ENCODE data around the gene PCDHGA11. TPM values are rescaled to one million over a fixed set of nuclear protein-coding genes. Genes with fewer than 3 reads are reported as not detected.
"Not testable (repeated sequence)": the region's sequence is repeated elsewhere in the genome, so short reads cannot be mapped to it uniquely, and the experiment has no call there.

The PCDHGA11 gene
- total RNA-seq, 1 experiment from 2014 or later = 0.66 TPM

- no peak for DNase-seq (ENCODE audit: low spot score)
These were observed 10.4 kb downstream of the PCDHGA11 start for GRCh38 chr5:141431286-141431685.

DNA sequence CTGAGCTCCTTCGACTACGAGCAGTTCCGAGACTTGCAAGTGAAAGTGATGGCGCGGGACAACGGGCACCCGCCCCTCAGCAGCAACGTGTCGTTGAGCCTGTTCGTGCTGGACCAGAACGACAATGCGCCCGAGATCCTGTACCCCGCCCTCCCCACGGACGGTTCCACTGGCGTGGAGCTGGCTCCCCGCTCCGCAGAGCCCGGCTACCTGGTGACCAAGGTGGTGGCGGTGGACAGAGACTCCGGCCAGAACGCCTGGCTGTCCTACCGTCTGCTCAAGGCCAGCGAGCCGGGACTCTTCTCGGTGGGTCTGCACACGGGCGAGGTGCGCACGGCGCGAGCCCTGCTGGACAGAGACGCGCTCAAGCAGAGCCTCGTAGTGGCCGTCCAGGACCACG is 11.5 kb downstream of the PCDHGA11 start:
- not testable (repeated sequence) for DNase-seq (ENCODE audit: low spot score)

GRCh38 chr5:141432726-141433125 is 11.9 kb downstream of the PCDHGA11 start:
- not testable (repeated sequence) for DNase-seq (ENCODE audit: low spot score)

- no peak for DNase-seq (ENCODE audit: low spot score)
These were observed 13.2 kb downstream of the PCDHGA11 start for GRCh38 chr5:141434006-141434405.

DNA sequence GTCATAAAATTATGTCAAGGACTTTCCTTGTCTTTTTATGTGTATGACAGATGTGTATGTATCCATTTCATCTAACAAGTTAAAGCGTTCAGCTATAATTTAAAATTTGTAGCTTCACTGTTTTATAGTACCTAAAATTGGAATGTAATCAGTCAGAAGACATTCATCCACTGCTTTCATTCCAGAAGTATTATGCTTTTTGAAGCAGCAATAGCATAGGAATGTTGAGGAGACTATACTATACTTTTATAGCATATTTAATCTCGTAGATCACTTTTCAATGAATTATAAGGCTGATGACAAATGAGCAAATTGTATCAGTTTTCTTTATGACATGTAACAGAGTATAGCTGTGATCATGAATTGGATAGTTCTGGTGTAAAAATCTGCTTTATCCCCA is 16.4 kb downstream of the PCDHGA11 start:
- no peak for DNase-seq (ENCODE audit: low spot score)

DNA sequence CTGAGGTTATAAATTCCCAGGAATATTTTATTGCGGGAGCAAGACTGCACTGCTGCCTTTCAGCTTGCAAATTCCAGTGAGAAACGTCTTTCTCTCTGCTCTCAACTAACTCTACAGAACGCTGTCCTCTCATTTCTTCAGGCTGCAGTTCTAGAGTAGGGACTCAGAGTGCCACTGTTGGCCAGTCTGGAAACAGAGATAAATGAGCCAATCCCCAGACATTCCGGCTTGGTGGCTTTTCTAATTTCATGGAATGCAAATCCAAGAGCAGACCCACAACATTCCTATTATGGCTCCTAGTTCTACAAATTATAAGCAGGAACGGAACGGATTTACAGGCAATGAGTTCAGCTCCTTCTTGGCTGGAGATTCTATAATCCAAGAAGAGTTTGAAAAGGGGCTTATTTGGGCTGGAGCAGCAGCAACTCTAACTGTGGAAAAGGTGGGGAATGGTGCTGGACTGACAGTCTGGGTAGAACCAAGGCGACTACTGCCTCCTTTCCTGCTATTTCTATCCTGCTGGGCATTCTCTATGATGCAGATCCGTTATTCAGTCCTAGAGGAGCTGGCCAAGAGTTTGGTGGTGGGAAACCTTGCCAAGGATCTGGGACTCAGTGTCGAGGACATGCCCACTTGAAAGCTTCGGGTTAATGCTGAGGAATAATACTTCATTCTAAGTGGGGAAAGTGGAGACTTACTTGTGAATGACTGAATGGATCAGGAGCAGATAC is 18.7 kb downstream of the PCDHGA11 start:
- no peak for DNase-seq (ENCODE audit: low spot score)

DNA sequence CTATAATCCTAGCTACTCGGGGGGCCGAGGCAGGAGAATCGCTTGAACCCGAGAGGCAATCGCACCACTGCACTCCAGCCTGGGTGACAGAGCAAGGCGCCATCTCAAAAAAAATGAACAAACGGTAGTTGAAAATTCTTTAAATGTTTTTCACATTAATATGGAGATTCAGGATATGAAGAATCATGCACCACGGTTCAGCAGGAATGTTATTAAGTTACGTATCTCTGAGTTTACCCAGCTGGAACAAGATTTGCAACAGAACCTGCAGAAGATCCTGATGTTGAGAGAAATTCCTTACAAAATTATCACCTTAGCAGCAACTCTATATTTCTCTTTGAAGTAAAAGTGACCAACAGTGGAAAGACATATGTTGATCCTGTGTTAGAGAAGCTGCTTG is 19.5 kb downstream of the PCDHGA11 start:
- DNase-seq (ENCODE audit: low spot score) = no peak

DNA sequence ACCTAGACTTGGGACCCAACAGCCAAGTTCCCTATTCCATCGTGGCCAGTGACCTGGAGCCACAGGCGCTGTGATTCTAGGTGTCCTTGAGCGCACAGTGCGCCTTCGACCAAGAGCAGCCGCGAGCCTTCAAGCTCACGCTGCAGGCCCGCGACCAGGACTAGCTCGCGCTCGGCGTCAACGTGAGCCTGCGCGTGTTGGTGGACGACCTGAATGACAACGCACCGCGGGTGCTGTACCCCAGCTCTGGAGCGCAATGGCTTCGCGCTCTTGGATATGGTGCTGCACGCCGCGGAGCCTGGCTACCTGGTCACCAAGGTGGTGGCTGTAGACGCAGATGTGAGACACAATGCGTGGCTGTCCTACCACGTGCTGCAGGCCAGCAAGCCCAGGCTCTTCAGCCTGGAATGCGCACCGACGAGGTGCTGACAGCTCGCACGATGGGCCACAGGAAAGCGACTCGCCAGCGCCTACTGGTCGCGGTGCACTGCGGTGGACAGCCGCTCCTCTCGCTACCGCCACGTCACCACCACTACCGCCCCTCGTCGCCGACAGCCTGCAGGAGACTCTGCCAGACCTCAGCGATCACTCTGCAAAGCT is 20.8 kb downstream of the PCDHGA11 start:
- DNase-seq (ENCODE audit: low spot score) = no peak

GRCh38 chr5:141465351-141465750 is 44.5 kb downstream of the PCDHGA11 start:
- no peak for DNase-seq (ENCODE audit: low spot score)

Other genes with a start within 250 kb of the PCDHGA11 start
- 5.1 and 6.9 TPM in 2 replicates for gene PCDHB7, start 248.4 kb upstream of the PCDHGA11 start, total RNA-seq (2014; rRNA removed; shearing (Covaris generic))
- 12.4 and 12.7 TPM in 2 replicates for gene PCDHB8, start 243.3 kb upstream of the PCDHGA11 start, total RNA-seq (2014; rRNA removed; shearing (Covaris generic))
- 3.3 and 3.7 TPM in 2 replicates for gene PCDHB16, start 238.7 kb upstream of the PCDHGA11 start, total RNA-seq (2014; rRNA removed; shearing (Covaris generic))
- 10.0 and 11.9 TPM in 2 replicates for gene PCDHB9, start 233.9 kb upstream of the PCDHGA11 start, total RNA-seq (2014; rRNA removed; shearing (Covaris generic))
- gene PCDHB10, start 228.7 kb upstream of the PCDHGA11 start, total RNA-seq (2014; rRNA removed; shearing (Covaris generic)) = 2.9 and 4.5 TPM in 2 replicates
- gene PCDHB11, start 221.4 kb upstream of the PCDHGA11 start, total RNA-seq (2014; rRNA removed; shearing (Covaris generic)) = 4.5 and 5.6 TPM in 2 replicates
- 5.2 and 5.6 TPM in 2 replicates for gene PCDHB12, start 212.3 kb upstream of the PCDHGA11 start, total RNA-seq (2014; rRNA removed; shearing (Covaris generic))
- 1.2 and 2.0 TPM in 2 replicates for gene PCDHB13, start 207.1 kb upstream of the PCDHGA11 start, total RNA-seq (2014; rRNA removed; shearing (Covaris generic))
- gene PCDHB14, start 197.7 kb upstream of the PCDHGA11 start, total RNA-seq (2014; rRNA removed; shearing (Covaris generic)) = 5.6 and 6.2 TPM in 2 replicates
- 0.16 and 2.1 TPM in 2 replicates for gene PCDHB15, start 175.7 kb upstream of the PCDHGA11 start, total RNA-seq (2014; rRNA removed; shearing (Covaris generic))
- not detected in 2 replicates for gene SLC25A2, start 117.0 kb upstream of the PCDHGA11 start, total RNA-seq (2014; rRNA removed; shearing (Covaris generic))
- gene TAF7, start 100.3 kb upstream of the PCDHGA11 start, total RNA-seq (2014; rRNA removed; shearing (Covaris generic)) = 51.2 and 74.8 TPM in 2 replicates
- gene PCDHGA1, start 90.5 kb upstream of the PCDHGA11 start, total RNA-seq (2014; rRNA removed; shearing (Covaris generic)) = 0.51 and 1.6 TPM in 2 replicates
- 0.99 and 1.6 TPM in 2 replicates for gene PCDHGA2, start 82.3 kb upstream of the PCDHGA11 start, total RNA-seq (2014; rRNA removed; shearing (Covaris generic))
- gene PCDHGA3, start 77.2 kb upstream of the PCDHGA11 start, total RNA-seq (2014; rRNA removed; shearing (Covaris generic)) = 10.3 and 11.5 TPM in 2 replicates
- 0.43 and 3.1 TPM in 2 replicates for gene PCDHGB1, start 71.0 kb upstream of the PCDHGA11 start, total RNA-seq (2014; rRNA removed; shearing (Covaris generic))
- 0.74 and 0.97 TPM in 2 replicates for gene PCDHGA4, start 66.0 kb upstream of the PCDHGA11 start, total RNA-seq (2014; rRNA removed; shearing (Covaris generic))
- gene PCDHGB2, start 61.1 kb upstream of the PCDHGA11 start, total RNA-seq (2014; rRNA removed; shearing (Covaris generic)) = 1.6 and 1.9 TPM in 2 replicates
- 0.49 and 0.50 TPM in 2 replicates for gene PCDHGA5, start 56.9 kb upstream of the PCDHGA11 start, total RNA-seq (2014; rRNA removed; shearing (Covaris generic))
- gene PCDHGB3, start 50.8 kb upstream of the PCDHGA11 start, total RNA-seq (2014; rRNA removed; shearing (Covaris generic)) = 0.87 and 1.2 TPM in 2 replicates
- 0.97 and 1.5 TPM in 2 replicates for gene PCDHGA6, start 47.2 kb upstream of the PCDHGA11 start, total RNA-seq (2014; rRNA removed; shearing (Covaris generic))
- gene PCDHGA7, start 38.3 kb upstream of the PCDHGA11 start, total RNA-seq (2014; rRNA removed; shearing (Covaris generic)) = 0.27 and 0.29 TPM in 2 replicates
- 0.16 and 0.21 TPM in 2 replicates for gene PCDHGB4, start 33.4 kb upstream of the PCDHGA11 start, total RNA-seq (2014; rRNA removed; shearing (Covaris generic))
- 0.39 and 0.74 TPM in 2 replicates for gene PCDHGA8, start 28.4 kb upstream of the PCDHGA11 start, total RNA-seq (2014; rRNA removed; shearing (Covaris generic))
- 0.04 and 0.43 TPM in 2 replicates for gene PCDHGB5, start 23.1 kb upstream of the PCDHGA11 start, total RNA-seq (2014; rRNA removed; shearing (Covaris generic))
- 1.1 and 1.8 TPM in 2 replicates for gene PCDHGA9, start 18.3 kb upstream of the PCDHGA11 start, total RNA-seq (2014; rRNA removed; shearing (Covaris generic))
- gene PCDHGB6, start 13.0 kb upstream of the PCDHGA11 start, total RNA-seq (2014; rRNA removed; shearing (Covaris generic)) = 0.02 and 0.33 TPM in 2 replicates
- 1.4 and 1.9 TPM in 2 replicates for gene PCDHGA10, start 8.1 kb upstream of the PCDHGA11 start, total RNA-seq (2014; rRNA removed; shearing (Covaris generic))
- 0.58 and 1.4 TPM in 2 replicates for gene PCDHGB7, start 3.4 kb upstream of the PCDHGA11 start, total RNA-seq (2014; rRNA removed; shearing (Covaris generic))
- gene PCDHGA12, start 9.5 kb downstream of the PCDHGA11 start, total RNA-seq (2014; rRNA removed; shearing (Covaris generic)) = 0.14 and 0.76 TPM in 2 replicates
- 50.8 and 61.5 TPM in 2 replicates for gene PCDHGC3, start 54.9 kb downstream of the PCDHGA11 start, total RNA-seq (2014; rRNA removed; shearing (Covaris generic))
- gene PCDHGC4, start 64.0 kb downstream of the PCDHGA11 start, total RNA-seq (2014; rRNA removed; shearing (Covaris generic)) = 0.10 TPM in 1 of 2 replicates, not detected in the other
- gene PCDHGC5, start 68.0 kb downstream of the PCDHGA11 start, total RNA-seq (2014; rRNA removed; shearing (Covaris generic)) = 0.06 and 0.18 TPM in 2 replicates
- gene DIAPH1, start 197.9 kb downstream of the PCDHGA11 start, total RNA-seq (2014; rRNA removed; shearing (Covaris generic)) = 24.3 and 40.7 TPM in 2 replicates
- 76.5 and 82.1 TPM in 2 replicates for gene HDAC3, start 215.8 kb downstream of the PCDHGA11 start, total RNA-seq (2014; rRNA removed; shearing (Covaris generic))
- 4.5 and 8.4 TPM in 2 replicates for gene RELL2, start 215.9 kb downstream of the PCDHGA11 start, total RNA-seq (2014; rRNA removed; shearing (Covaris generic))
- gene FCHSD1, start 230.4 kb downstream of the PCDHGA11 start, total RNA-seq (2014; rRNA removed; shearing (Covaris generic)) = 5.9 and 11.0 TPM in 2 replicates